MCF 10A (cell line): Measurements from ENCODE around the gene GJB1. TPM values are rescaled to one million over a fixed set of nuclear protein-coding genes. Genes with fewer than 3 reads are reported as not detected.

Experiments
- BruUV-seq: library from RNA; stranded (reverse); fragments of 400-500 nt; replicated peaks from 2 replicates; lab custom pipeline; 2021; lab: Mats Ljungman, UMichigan
- CTCF ChIA-PET: fragments of 300-600 bp; sonication (Branson Sonifier 250); formaldehyde crosslinking; extraction: SDS; loops from one replicate; lab custom pipeline; 2021; ENCODE audit warnings: antibody characterized with exemption, inconsistent platforms; lab: Yijun Ruan, JAX
- POLR2A ChIA-PET: fragments of 300-600, 350-650 bp; sonication (Branson Sonifier 250); formaldehyde crosslinking; extraction: SDS; loops from one replicate; lab custom pipeline; 2020; ENCODE audit warnings: antibody characterized with exemption, inconsistent platforms; lab: Yijun Ruan, JAX
- DNase-seq: peaks from one replicate; pipeline ENCODE4 v3.0.0-alpha.2; 2018; ENCODE audit not compliant: unreplicated experiment
- H3K27ac Mint-ChIP-seq: one replicate; pipeline ENCODE4 v1.8.0; 2022; ENCODE audit warnings: mild to moderate bottlenecking, low read depth, mixed read lengths; ENCODE audit not compliant: unreplicated experiment
- H3K27me3 Mint-ChIP-seq: one replicate; pipeline ENCODE4 v1.8.0; 2022; ENCODE audit warnings: mixed read lengths; ENCODE audit not compliant: insufficient read depth, unreplicated experiment
- H3K36me3 Mint-ChIP-seq: one replicate; pipeline ENCODE4 v1.8.0; 2022; ENCODE audit warnings: mild to moderate bottlenecking, moderate library complexity, mixed read lengths; ENCODE audit not compliant: insufficient read depth, unreplicated experiment
- H3K4me1 Mint-ChIP-seq: one replicate; pipeline ENCODE4 v1.8.0; 2022; ENCODE audit warnings: mixed read lengths; ENCODE audit not compliant: insufficient read depth, unreplicated experiment
- H3K4me3 Mint-ChIP-seq: one replicate; pipeline ENCODE4 v1.8.0; 2022; ENCODE audit warnings: mild to moderate bottlenecking, moderate library complexity, mixed read lengths; ENCODE audit not compliant: unreplicated experiment
- H3K9me3 Mint-ChIP-seq: one replicate; pipeline ENCODE4 v1.8.0; 2022; ENCODE audit warnings: mixed read lengths; ENCODE audit not compliant: unreplicated experiment
- CTCF ChIP-seq: fragments of 200-600 bp; IDR thresholded peaks from one replicate; pipeline ENCODE4 v1.8.0; 2022; ENCODE audit warnings: antibody characterized with exemption, mild to moderate bottlenecking; ENCODE audit not compliant: unreplicated experiment
- intact Hi-C: fragments of 100-400 bp; cut with micrococcal nuclease; formaldehyde crosslinking; loops from 2 replicates; pipeline ENCODE4 v1.14.1; 2022
- total RNA-seq: library from RNA; stranded (reverse); gene quantifications from 2 replicates; pipeline ENCODE4 v1.2.3, GENCODE V29; 2022

GJB1 gene
- total RNA-seq, 1 experiment from 2014 or later, result not detected

GRCh38 chrX:71184803-71185495 is 38.1 kb upstream of the GJB1 start:
- DNase-seq, result no peak
- Mint-ChIP-seq H3K4me1 (no peaks in the 10 kb centered on the region), H3K36me3 (no peaks in the 10 kb centered on the region), H3K27ac (no peak overlapping the region), H3K27me3 (no peaks in the 10 kb centered on the region), H3K4me3 (no peak overlapping the region), H3K9me3 (no peaks in the 10 kb centered on the region)
- intact Hi-C loops, result loop anchor here (5.0 kb wide), 1 partner anchor 97 kb away; the partner anchor contains the start of gene NONO
- POLR2A ChIA-PET, result interaction anchor here (1.1 kb wide), 1 partner anchor 18 kb away, joined by 3 read pairs; no protein-coding TSS in a partner anchor
- CTCF ChIA-PET, result no interaction called here
- no peak for TF ChIP-seq CTCF
- BruUV-seq, result no TSS peak

GRCh38 chrX:71191248-71191647 is 31.8 kb upstream of the GJB1 start:
- Mint-ChIP-seq H3K27ac (no peak overlapping the region), H3K4me3 (no peak overlapping the region), H3K4me1 (no peaks in the 10 kb centered on the region), H3K27me3 (peaks cover 32% of the 10 kb centered on the region), H3K9me3 (no peaks in the 10 kb centered on the region), H3K36me3 (no peaks in the 10 kb centered on the region)
- ChIA-PET POLR2A (interaction anchor here (0.6 to 1.6 kb wide), 2 partner anchors 9 to 192 kb away, joined by 3 to 5 read pairs; no protein-coding TSS in a partner anchor), CTCF (interaction anchor here (0.7 to 0.9 kb wide), 2 partner anchors 8 to 421 kb away, joined by 3 read pairs; no protein-coding TSS in a partner anchor)
- no peak for TF ChIP-seq CTCF
- BruUV-seq, result no TSS peak
- intact Hi-C loops, result no loop called here
- DNase-seq, result no peak

GRCh38 chrX:71195964-71196649 is 26.9 kb upstream of the GJB1 start:
- no peak for TF ChIP-seq CTCF
- no peak for DNase-seq
- no peaks in the 10 kb centered on the region for H3K9me3 Mint-ChIP-seq
- intact Hi-C loops, result no loop called here
- H3K27me3 Mint-ChIP-seq, result peaks cover 58% of the 10 kb centered on the region
- BruUV-seq, result no TSS peak
- H3K4me1 Mint-ChIP-seq, result no peaks in the 10 kb centered on the region
- H3K27ac Mint-ChIP-seq, result no peak overlapping the region
- no peak overlapping the region for H3K4me3 Mint-ChIP-seq
- no peaks in the 10 kb centered on the region for H3K36me3 Mint-ChIP-seq
- ChIA-PET POLR2A (no interaction called here), CTCF (interaction anchor here (0.6 kb wide), 1 partner anchor 226 kb away, joined by 3 read pairs; no protein-coding TSS in a partner anchor)

GRCh38 chrX:71198066-71198465 is 25.0 kb upstream of the GJB1 start:
- intact Hi-C loops, result no loop called here
- POLR2A ChIA-PET, result no interaction called here
- BruUV-seq, result no TSS peak
- H3K27ac Mint-ChIP-seq, result no peak overlapping the region
- CTCF ChIA-PET, result interaction anchor here (0.6 to 1.6 kb wide), 3 partner anchors 10 to 68 kb away, joined by 3 to 4 read pairs (median 4); no protein-coding TSS in a partner anchor
- H3K9me3 Mint-ChIP-seq, result no peaks in the 10 kb centered on the region
- peaks cover 41% of the 10 kb centered on the region for H3K27me3 Mint-ChIP-seq
- H3K36me3 Mint-ChIP-seq, result no peaks in the 10 kb centered on the region
- no peak for TF ChIP-seq CTCF
- H3K4me3 Mint-ChIP-seq, result no peak overlapping the region
- no peaks in the 10 kb centered on the region for H3K4me1 Mint-ChIP-seq
- DNase-seq, result no peak
